HG03558 (cell line): Measurements from ENCODE around the gene TAAR6.
"Not testable (repeated sequence)": the region's sequence is repeated elsewhere in the genome, so short reads cannot be mapped to it uniquely, and the experiment has no call there.

Experiments used
- ATAC-seq: cut with Tn5 transposase; IDR thresholded peaks from one replicate; pipeline ENCODE4 v1.9.1; 2021; ENCODE audit warnings: moderate number of reproducible peaks; ENCODE audit not compliant: unreplicated experiment; ENCODE audit errors: extremely low read depth

TAAR6 gene, protein sequence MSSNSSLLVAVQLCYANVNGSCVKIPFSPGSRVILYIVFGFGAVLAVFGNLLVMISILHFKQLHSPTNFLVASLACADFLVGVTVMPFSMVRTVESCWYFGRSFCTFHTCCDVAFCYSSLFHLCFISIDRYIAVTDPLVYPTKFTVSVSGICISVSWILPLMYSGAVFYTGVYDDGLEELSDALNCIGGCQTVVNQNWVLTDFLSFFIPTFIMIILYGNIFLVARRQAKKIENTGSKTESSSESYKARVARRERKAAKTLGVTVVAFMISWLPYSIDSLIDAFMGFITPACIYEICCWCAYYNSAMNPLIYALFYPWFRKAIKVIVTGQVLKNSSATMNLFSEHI

DNA sequence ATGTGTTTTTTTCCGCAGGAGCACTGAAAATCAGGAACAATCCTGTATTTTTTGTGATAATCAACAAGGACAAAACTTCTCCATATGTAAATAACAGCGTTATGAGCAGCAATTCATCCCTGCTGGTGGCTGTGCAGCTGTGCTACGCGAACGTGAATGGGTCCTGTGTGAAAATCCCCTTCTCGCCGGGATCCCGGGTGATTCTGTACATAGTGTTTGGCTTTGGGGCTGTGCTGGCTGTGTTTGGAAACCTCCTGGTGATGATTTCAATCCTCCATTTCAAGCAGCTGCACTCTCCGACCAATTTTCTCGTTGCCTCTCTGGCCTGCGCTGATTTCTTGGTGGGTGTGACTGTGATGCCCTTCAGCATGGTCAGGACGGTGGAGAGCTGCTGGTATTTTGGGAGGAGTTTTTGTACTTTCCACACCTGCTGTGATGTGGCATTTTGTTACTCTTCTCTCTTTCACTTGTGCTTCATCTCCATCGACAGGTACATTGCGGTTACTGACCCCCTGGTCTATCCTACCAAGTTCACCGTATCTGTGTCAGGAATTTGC, at the start of gene TAAR6:
Gene TAAR6, plus strand, starts transcription at position 102 of the 557 bp plus-strand sequence. Its CDS starts 0 bp downstream, at position 102.
- no peak for ATAC-seq

DNA sequence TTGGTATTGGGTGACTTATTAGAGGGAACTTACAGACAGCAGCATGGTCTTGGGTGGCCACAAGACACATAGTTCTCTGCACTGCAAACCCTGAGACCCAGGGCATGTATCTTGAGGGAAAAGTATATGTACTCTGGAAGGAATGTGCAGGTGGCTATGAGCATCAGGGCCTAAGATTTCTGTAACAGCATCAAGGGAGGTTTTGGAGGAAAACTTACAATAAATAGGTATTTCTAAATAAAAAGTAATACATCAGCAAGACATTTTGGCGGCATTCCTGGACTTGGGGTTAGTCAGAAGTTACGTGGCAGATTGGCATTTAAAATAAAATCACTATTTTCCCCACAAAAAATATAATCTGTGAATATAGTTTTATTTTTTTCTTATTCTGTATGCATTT, 49.2 kb upstream of the TAAR6 start:
- no peak for ATAC-seq

DNA sequence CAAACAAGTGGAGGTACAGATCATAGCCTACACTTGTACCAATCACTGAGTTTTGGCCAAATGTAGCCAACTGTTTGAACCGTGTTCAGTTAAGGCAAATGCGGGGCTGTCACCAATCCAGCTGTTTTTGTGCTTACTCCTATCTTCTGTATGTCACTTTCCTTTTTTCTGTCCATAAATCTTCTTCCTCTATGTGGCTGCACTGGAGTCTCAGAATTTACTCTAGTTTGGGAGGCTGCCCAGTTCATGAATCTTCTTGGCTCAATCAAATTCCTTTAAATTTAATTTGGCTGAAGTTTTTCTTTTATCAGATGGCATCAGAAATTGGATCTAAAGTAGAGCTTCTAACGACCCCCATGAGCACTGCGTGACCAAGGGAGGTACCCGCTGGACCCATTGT, 45.5 kb upstream of the TAAR6 start:
- ATAC-seq = no peak

DNA sequence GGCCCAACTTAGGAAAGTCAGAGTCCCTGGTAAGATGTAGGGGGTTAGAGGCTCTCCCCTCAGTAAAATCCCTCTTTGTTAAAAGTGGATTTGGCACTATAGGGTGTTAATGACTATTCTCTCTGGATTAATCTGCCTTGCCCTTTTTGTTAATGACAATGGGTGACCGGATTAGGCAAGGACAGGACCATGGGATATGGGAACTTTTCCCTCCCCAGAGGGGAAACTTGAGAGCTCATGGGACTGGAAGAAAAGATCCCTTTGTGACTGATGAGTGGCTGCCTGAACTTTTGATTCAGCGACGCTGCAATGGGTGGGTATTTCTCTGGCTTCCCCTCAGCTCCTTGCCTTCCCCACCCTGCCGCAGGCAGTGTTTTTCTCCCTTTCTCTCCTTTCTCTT, 44.3 kb upstream of the TAAR6 start:
- ATAC-seq = no peak

DNA sequence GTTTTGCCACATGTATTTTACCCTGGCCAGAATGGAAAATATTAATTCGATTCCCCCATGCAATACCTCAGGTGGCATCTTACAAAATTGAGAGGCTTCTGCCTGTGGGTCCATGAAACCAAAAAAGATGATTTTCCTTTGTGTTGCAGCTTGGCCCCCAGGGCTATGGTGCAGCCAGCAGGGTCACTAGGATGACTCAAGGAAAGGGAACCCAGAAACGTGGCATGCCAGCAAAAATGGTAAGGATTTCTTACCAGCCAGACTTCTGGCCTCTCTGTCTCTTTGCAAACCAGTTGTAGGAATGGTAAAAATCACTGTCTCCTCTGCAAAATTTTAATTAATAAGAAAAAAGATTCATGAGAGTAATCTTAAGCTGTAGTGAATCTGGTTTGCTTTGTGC, 43.7 kb upstream of the TAAR6 start:
- ATAC-seq = no peak

DNA sequence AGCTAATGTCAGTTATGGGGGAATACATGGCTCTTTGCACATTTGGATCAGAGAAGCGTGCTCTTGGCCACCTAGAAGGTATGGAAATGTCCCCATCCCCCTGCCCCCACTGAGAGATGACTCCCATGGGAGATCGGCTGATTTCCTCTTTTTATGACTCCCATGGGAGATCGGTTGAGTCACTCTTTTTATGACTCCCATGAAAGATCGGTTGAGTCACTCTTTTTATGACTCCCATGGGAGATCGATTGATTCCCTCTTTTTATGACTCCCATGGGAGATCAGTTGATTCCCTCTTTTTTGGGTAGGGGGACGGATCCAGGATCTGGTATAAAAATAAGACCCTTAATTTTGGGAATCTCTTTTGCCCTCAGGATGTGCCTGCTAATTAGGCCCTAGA, 42.3 kb upstream of the TAAR6 start:
- no peak for ATAC-seq

DNA sequence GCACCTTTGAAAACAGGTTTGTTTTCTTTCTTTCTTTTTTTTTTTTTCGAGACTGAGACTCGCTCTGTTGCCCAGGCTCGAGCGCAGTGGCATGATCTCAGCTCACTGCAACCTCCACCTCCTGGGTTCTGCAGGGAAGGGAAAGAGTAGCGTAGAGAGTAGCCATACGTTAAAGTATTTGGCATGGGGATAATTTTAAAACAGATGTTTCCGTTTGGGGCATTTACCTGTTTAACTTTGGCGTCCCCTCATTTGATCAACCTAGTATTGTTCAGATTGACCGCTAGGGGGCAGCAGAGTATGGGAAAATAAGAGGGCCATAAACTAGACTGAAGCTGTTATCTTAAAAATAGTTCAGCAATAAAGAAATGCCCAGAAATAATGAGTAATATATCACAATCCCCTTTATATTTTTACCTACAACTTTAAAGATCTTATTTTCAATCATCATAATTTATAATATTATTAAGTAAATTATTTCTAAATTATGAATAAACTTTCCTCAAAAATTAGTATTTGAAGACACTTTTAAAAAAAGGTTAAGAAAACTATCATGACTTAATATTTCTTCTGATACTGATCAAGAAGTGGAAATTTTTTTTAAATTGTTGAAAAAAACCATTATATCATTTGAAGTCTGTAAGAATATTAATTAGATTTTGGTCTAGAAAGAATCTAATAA, 39.7 kb upstream of the TAAR6 start:
- peak; percentile 76 for ATAC-seq

DNA sequence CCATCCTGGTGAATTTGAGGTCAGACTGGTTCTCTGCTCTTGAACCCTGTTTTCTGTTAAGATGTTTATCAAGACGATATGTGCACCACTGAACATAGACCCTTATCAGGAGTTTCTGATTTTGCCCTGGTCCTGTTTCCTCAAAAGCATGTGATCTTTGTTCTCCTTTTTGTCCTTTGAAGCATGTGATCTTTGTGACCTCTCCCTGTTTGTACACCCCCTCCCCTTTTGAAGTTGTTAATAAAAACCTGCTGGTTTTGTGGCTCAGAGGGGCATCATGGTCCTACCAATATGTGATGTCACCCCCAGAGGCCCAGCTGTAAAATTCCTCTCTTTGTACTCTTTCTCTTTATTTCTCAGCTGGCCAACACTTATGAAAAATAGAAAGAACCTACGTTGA, 35.6 kb upstream of the TAAR6 start:
- not testable (repeated sequence) for ATAC-seq

DNA sequence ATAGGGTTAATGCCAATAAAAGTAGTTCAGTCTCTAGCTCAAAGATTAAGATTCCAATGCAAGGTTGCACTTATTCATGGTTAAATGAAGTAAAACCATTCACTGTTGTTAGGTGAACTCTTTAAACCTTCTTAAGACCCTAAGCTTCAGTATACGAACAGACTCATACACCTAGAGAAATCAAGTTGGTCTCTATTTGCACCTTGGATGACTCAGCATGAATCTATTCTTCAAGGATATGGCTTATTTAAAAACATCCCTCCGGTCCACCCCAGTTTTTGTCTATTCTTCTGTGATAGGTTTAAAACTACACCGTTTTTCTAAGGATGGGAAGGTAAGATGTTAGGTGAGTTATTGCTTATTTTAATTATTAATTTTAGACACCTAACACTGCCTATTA, 33.0 kb upstream of the TAAR6 start:
- no peak for ATAC-seq

DNA sequence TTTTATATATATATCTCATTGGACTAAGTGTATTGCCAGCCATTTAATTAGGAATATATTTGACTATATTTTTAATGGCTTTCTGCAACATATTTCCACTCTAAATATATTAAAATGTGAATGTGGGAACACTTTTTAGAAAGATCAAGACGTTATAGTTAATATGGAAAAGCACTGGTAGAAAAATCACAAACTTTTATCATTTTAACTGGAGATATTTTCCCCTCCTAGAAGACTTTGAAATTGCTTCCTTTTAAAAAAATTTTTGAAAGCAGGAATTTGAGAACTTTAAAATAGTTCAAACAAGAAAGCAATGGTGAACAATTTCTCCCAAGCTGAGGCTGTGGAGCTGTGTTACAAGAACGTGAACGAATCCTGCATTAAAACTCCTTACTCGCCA, 32.1 kb upstream of the TAAR6 start, which contains the start of gene TAAR9:
Gene TAAR9, plus strand, starts transcription at position 301 of the 400 bp plus-strand sequence. Its CDS starts 13 bp downstream, at position 314.
- ATAC-seq = no peak

DNA sequence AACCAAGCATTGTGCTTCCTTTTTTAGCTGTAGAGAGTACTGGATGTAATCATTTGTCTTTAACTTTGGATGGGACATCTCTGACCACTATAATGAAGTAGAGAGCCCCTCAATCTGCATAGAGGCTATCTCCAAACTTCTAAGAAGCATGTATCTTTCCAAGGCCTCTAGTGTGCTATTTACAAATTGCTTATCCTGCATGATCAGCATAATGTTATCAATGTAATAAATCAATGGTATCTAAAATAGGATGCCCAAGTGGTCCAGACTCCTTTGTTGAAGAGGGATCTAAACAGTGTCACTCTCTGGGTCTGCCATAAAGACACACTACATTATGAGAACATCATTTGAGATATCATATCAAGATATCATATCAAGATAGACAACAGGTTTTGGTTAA, 25.3 kb upstream of the TAAR6 start:
- ATAC-seq = no peak

DNA sequence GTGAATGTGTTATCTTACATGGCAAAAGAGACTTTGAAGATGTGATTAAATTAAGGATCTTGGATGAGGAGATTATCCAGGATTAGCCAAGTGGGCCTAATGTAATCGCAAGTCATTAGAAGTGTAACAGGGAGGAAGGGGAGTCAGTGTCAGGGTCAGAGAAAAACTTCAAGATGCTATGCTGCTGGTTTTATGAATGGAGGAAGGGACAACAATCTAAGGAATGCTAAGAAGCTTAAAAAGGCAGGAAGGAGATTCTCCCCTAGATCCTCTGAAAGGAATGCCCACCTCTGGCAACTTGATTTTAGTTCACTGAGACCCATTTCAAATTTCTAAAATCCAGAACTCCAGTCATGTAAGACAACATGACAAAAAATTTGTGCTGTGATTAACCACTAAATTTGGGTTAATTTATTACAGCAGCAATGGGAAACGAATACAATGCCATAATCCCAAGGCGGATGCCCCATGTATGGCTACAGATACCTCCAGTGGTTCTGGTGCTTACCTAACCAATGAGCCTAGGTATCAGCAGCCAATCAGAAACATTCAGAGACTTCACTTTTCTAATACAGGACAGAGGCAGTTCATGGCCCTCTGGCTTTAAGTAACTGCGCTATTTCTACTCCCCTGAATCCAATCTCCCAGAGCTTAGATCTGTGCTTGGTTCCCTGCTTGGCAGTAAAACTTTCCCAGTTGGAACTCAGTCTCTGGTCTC, 21.2 kb upstream of the TAAR6 start:
- ATAC-seq = no peak

DNA sequence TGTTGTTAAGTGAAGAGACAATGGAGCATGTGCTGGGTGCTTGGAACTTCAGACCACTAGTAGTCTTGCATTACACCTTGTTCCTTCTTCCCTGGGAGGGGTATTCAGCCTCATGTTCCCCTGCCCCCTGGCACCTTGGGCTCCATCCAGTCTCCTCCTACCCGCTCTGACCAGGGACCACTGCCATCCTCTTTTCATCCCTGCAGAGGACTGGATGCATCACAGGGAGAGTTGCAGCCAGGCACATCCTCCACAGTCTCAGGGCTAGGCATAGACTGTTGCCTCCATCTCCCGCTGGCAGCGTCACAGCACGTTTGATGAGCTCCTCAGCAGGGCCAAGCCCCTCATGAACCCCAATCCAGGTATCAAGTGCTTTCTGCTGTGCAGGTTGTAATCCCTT, 18.9 kb upstream of the TAAR6 start:
- ATAC-seq = no peak

DNA sequence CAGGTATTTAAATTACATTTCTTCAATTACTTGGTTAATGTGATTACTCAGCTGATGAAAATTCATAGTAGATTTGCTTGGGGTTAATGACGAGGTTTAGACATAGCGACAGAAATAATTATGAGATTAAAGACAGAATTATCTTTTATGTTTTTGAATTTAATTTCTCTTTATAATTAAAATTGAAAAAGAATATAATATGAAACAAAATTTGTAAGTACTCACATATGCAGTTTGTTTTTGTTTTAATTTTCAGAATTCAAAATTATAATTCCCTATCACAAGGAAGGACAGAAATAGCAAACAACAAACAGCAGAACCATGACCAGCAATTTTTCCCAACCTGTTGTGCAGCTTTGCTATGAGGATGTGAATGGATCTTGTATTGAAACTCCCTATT, 17.8 kb upstream of the TAAR6 start, which contains the start of gene TAAR8:
Gene TAAR8, plus strand, starts transcription at position 301 of the 400 bp plus-strand sequence. Its CDS starts 21 bp downstream, at position 322.
- no peak for ATAC-seq

DNA sequence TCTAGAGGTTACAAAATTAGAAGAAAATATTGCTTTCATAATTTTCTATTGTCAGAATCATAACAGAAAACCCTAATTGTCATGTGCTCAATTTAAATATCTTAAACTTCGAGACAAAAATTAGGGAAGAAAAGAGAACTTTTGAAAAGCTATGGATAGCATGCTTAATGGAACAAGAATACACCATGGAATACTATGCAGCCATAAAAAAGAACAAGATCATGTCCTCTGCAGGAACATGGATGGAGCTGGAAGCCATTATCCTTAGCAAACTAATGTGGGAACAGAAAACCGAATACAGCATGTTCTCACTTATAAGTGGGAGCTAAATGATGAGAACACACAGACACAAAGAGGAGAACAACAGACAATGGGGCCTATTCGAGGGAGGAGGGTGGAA, 10.0 kb upstream of the TAAR6 start:
- ATAC-seq = not testable (repeated sequence)

DNA sequence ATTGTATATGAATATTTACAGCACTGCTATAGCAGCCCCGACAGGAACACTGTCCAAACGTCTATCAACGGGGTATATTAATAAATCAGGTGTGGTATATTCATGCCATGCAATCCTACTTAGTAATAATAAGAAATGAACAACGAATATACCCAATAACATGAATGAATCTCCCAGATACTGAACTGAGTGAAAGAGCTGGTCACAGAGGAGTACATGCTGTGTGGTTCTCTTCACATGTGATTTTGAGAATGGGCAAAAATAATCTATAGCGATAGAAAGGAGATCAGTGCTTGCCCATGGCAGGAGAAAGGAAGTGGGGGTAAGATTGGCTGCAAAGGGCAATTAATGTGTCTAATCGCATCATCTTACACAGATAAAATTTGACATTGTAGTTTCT, 3.7 kb upstream of the TAAR6 start:
- no peak for ATAC-seq

DNA sequence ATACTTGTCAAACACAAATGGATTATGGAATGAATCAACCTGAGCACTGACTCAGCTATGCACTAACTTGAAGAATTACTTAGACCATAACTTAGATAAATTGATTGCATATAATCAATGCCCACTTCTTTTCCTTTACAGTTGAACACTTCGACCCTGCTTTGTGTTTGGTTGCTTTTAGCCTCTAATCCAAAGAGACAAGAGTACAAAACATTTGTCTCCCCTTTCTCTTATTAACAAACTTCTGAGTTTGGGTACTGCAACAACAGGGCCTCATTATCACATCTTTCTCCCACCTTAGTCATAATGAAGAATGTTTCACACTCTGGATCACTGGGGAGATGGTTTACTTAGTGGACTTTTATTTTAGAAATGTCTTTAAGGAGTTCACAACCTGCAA, 2.6 kb upstream of the TAAR6 start:
- no peak for ATAC-seq

DNA sequence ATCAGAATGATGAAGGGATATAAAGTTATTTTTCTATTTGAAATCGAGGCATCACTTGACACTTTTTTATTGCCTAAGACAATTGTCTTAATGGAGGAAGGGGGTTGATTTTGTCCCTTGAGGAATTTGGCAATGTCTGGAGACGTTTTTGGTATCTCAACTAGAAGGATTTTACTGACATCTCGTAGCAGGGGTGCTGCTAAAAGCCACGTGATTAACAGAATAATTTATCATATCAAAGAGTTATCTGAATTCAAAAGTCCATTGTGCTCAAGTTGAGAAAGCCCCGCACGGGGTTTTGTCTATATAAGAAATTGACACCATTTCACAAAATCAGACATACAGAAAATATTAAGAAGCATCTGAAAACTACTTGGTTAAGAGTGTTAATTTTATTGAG, 1.5 kb upstream of the TAAR6 start:
- no peak for ATAC-seq

DNA sequence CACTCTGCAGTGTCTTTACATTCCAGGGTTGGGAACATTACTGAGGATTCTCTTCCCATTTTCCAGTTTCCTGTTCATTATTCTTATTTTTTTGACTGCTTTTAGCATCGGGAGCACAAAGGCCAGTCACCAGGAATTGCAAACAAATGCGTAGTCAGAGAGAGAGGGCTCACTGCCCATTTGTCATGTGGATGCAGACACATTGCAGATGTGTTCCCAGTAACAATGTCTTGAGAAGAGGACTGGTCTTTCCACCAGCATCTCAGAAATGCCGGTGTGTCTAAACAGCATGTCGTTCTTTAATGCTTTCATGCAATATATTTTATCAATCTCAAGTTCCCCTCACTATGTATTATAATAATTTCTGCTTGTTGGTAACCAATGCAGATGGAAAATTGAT, 952 bp upstream of the TAAR6 start:
- no peak for ATAC-seq

DNA sequence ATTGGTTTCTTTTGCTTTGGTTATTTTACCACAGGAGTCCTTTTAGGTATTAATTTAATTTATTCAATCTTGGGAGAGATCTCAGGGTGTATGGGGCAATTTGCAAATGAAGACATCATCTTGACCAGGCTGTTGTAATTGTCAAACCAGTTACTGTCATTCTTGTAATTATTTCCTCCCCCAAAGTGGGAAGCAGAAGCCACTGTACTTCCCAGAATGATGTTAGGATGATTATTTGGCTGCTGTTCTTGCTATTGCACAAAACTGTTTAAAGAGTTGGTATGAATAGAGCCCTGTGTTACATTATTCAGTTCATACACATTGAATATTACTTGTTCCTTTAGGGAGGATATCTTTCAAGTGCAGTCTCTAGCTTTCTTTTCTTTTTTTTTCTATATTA, 1.7 kb downstream of the TAAR6 start:
- ATAC-seq = no peak

DNA sequence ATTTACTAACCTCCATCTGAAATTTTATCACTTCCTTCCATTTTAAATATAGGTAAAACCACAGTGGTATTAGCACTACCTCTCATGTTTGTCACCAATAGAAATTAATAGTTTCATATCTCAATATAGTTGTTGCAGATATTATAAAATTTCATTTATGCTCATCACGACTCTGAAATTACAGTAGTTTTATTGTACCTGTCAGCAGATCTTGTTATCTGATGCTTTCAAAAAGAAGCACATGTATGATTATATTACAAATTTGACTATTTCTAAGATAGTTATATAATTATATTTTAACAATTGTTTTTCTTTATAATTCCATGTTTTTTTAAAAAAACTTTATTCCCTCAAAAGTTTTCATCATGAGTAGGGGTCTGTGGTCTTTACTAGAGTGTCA, 14.6 kb downstream of the TAAR6 start:
- no peak for ATAC-seq
